AG09309 (cell line): ENCODE data around the gene PLEKHA7.

Source experiments
- DNase-seq: peaks from one replicate; pipeline ENCODE4 v3.0.0-alpha.2; 2010; ENCODE audit warnings: low read depth
- H3K4me3 ChIP-seq: 2 replicates; pipeline ENCODE4 v1.5.1; 2011; ENCODE audit warnings: mild to moderate bottlenecking, low read depth, low read length, moderate library complexity; ENCODE audit not compliant: control insufficient read depth
- TF ChIP-seq, protein P1 (sequence below): IDR thresholded peaks from 2 replicates; pipeline ENCODE4 v1.5.1; 2011; ENCODE audit warnings: mild to moderate bottlenecking, low read depth, low read length, inconsistent platforms; ENCODE audit not compliant: insufficient read depth, control insufficient read depth; ENCODE audit errors: missing control alignments

The PLEKHA7 gene

DNA sequence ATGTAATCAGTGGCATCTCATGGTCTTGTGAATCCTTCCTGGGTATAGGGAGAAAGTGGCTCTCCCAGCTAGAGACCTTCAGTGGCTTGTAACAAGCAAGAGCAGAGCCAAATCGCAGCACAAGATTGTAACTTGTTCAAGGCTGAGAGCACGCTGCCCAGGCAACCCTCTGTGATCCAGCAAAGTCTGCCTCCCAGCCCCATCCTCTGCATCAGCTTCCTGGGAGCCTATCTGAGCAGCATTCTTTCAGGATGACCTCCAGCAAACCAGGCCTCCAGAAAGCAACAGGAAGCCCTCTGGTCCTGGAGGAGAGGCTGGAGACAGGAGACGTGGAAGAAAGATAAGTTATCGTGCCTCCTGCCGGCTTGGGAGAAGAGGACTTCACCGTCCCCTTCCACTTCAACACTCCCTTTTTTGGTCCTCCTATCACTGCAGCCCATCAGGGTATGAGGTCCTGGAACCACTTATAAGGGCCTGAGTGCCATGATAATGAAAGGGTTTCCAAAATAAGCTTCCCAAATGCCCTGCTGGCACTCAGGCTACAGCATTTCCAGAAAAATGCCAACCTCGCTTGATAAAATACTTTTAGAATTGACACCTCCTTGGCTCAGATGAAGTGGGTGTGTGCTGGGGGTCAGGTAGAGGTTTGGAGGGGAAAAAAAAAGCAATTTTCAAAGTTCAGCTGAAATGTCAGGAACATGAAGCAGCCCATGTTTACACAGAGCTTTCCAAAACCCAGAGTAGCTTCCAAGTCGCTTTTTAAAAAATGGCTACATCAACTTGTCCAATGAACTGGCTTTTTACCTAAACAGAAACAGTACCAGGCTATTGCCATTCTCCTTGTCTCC, 80.2 kb downstream of the PLEKHA7 start:
- TF ChIP-seq, protein P1, sequence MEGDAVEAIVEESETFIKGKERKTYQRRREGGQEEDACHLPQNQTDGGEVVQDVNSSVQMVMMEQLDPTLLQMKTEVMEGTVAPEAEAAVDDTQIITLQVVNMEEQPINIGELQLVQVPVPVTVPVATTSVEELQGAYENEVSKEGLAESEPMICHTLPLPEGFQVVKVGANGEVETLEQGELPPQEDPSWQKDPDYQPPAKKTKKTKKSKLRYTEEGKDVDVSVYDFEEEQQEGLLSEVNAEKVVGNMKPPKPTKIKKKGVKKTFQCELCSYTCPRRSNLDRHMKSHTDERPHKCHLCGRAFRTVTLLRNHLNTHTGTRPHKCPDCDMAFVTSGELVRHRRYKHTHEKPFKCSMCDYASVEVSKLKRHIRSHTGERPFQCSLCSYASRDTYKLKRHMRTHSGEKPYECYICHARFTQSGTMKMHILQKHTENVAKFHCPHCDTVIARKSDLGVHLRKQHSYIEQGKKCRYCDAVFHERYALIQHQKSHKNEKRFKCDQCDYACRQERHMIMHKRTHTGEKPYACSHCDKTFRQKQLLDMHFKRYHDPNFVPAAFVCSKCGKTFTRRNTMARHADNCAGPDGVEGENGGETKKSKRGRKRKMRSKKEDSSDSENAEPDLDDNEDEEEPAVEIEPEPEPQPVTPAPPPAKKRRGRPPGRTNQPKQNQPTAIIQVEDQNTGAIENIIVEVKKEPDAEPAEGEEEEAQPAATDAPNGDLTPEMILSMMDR, result no peak
- no peak overlapping the region for H3K4me3 ChIP-seq
- no peak for DNase-seq

- no peak for DNase-seq
- TF ChIP-seq, protein P1, result no peak
- no peak overlapping the region for H3K4me3 ChIP-seq
Measured at GRCh38 chr11:16933291-16933690, 80.9 kb downstream of the PLEKHA7 start.

- H3K4me3 ChIP-seq, result no peak overlapping the region
- TF ChIP-seq, protein P1, result no peak
- no peak for DNase-seq
Measured at GRCh38 chr11:16928044-16928443, 86.2 kb downstream of the PLEKHA7 start.

- TF ChIP-seq, protein P1, result no peak
- no peak for DNase-seq
- no peak overlapping the region for H3K4me3 ChIP-seq
Measured at GRCh38 chr11:16926883-16927626, 87.2 kb downstream of the PLEKHA7 start.

- TF ChIP-seq, protein P1, result no peak
- H3K4me3 ChIP-seq, result no peak overlapping the region; the same call in 1 of the 2 replicates
- no peak for DNase-seq
Measured at GRCh38 chr11:16925561-16926065, 88.6 kb downstream of the PLEKHA7 start.

DNA sequence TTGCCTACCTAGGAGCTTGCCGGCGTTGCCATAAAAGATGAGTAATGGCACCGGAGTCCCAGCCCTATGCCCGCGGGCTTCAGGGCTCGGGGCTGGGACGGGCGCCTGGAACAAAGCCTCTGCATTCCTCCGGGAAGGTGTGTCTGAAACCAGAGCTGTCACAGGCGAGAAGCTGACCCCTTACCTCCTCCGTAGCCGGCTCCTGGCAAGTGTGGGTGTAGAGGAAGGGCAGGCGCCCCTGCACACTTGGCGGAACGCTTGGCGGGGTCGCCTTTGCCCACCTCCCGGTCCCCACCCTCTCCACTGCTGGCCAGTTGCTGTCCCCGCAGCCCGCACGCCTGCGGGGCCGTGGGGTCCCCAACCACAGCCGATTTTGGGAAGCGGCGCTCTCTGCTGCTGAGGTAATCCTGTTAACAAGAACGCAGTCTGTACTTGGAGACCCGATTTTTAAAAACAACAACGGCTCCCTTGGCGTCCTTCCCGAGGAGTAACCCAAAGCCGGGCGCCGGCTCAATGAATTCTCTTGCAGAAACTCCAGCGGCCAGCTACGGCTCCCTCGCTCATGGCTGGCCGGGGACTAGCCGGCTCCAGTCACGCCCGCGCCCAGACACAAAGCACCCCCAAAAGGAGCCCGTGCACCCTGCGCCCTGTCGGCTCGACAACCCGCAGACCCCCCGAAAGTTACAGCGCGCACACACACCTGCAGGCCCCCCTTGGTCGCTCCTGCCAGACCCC, 89.2 kb downstream of the PLEKHA7 start:
- H3K4me3 ChIP-seq, result no peak overlapping the region
- DNase-seq, result no peak
- TF ChIP-seq, protein P1, result no peak
